ENCODE data around the gene FOXA3.

DNA sequence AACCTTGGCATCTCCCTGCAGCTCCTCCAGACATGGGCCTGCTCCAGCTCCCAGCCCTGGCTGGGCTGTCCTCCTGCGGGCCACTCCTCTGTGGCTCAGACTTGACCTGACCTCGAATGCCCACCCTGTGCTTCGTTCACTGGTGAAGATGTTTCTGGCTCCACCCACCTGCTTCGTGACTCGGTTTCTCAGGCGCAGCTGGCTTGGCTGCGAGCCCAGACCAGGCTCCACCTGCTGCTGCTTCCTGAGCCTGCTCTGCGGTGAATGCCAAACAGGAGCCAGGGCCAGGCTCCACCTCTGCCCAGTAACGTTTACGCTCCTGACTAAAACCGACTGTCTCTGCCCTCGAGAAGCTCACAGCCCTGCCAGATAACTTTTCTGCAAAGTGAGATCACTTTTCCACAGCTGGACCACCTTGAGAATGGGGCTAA lies 40.1 kb upstream of the FOXA3 start:
- TF ChIP-seq EZH2 (IDR thresholded peaks at IDR 0.05; ENCODE audit: low read length), result no peak
- TF ChIP-seq, protein P1, sequence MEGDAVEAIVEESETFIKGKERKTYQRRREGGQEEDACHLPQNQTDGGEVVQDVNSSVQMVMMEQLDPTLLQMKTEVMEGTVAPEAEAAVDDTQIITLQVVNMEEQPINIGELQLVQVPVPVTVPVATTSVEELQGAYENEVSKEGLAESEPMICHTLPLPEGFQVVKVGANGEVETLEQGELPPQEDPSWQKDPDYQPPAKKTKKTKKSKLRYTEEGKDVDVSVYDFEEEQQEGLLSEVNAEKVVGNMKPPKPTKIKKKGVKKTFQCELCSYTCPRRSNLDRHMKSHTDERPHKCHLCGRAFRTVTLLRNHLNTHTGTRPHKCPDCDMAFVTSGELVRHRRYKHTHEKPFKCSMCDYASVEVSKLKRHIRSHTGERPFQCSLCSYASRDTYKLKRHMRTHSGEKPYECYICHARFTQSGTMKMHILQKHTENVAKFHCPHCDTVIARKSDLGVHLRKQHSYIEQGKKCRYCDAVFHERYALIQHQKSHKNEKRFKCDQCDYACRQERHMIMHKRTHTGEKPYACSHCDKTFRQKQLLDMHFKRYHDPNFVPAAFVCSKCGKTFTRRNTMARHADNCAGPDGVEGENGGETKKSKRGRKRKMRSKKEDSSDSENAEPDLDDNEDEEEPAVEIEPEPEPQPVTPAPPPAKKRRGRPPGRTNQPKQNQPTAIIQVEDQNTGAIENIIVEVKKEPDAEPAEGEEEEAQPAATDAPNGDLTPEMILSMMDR (optimal IDR thresholded peaks at IDR 0.05 in 1 of 3, IDR thresholded peaks at IDR 0.05 in 1 of 3, conservative IDR thresholded peaks at IDR 0.05 in 1 of 3; ENCODE audit: extremely low read depth in 1 of 3, insufficient read depth in 2 of 3, low read length in 3 of 3), result no peak

Measured in keratinocyte (primary cell).